ENCODE measurements around the gene IQSEC1.

DNA sequence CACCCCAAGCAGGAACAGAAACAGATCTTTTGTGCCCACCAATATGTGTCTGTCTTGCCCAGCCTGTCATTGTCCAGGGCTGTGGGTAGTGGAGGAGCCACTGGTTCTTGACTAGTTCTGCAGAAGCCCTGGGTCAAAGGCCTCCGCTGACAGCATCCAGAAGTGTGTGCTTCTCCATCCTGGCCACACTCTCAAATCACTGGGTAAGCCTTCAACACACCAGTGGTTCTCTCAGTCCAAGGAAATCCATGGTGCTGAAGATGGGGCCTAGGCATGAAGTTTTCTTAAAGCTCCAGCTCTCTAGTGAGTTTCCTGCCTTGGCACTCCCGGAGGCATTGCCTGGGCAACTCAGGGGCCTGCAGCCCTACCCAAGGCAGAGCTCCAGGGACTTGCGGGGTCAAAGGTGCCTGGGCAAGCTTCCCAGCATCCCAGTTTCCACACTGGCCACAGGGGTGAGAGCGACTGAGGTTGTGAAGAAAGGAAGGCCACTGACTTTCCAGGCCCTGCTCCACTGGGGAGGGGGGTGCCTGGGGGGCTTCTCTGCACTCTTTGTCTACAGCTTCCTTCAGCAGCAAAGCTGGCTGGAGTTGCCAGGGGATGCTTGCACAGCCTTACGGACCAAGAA lies 193.9 kb downstream of the IQSEC1 start:
- no peak for TF ChIP-seq CTCF (IDR thresholded peaks at IDR 0.05; ENCODE audit: poor library complexity)
- TF ChIP-seq EZH2 (IDR thresholded peaks at IDR 0.05; ENCODE audit: borderline replicate concordance) = no peak

Measured in hepatocyte (in vitro differentiated cells).